Measurements from ENCODE around the gene AXDND1.

AXDND1 gene

DNA sequence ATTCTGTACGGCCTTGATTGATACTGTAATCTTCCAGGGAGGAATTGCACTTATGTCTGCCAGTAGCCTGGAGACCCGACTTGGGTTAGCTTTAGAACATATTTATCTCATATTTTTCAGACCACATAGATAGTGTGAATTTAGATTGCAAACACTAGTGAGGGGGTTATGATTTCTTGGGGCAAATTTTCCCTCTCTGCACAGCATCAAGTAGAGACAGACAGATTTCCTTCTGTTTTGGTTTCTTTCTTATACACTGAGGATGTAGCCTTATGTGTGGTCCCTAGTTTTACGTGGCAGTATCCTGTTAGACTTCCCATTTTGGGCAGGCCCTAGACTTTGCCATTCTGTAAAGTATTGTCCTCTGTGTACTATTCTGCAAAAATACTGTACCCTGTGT lies 43.2 kb upstream of the AXDND1 start:
- Histone ChIP-seq H3K79me2 (ENCODE audit: insufficient read depth, low read length) (peaks cover 27% of the 10 kb centered on the region), H3K9me3 (ENCODE audit: insufficient read depth, low read length, severe bottlenecking) (no peaks in the 10 kb centered on the region), H2AFZ (ENCODE audit: low read depth, low read length) (no peak overlapping the region), H3K9ac (ENCODE audit: low read depth, low read length) (no peak overlapping the region), H3K4me3 (ENCODE audit: low read depth in 1 of 2, low read length in 2 of 2) (no peak overlapping the region), H3K4me1 (ENCODE audit: insufficient read depth, low read length) (no peaks in the 10 kb centered on the region), H3K27me3 (ENCODE audit: insufficient read depth, low read length, poor library complexity) (no peaks in the 10 kb centered on the region), H3K4me2 (ENCODE audit: insufficient read depth, low read length) (no peak overlapping the region), H4K20me1 (ENCODE audit: insufficient read depth, low read length) (no peaks in the 10 kb centered on the region), H3K36me3 (ENCODE audit: insufficient read depth, low read length) (peaks cover 50% of the 10 kb centered on the region), H3K27ac (ENCODE audit: low read length) (no peak overlapping the region)
- DNase-seq: no peak
- no peak for ATAC-seq (ENCODE audit: insufficient read depth, low read depth)
- TF ChIP-seq, protein P1, sequence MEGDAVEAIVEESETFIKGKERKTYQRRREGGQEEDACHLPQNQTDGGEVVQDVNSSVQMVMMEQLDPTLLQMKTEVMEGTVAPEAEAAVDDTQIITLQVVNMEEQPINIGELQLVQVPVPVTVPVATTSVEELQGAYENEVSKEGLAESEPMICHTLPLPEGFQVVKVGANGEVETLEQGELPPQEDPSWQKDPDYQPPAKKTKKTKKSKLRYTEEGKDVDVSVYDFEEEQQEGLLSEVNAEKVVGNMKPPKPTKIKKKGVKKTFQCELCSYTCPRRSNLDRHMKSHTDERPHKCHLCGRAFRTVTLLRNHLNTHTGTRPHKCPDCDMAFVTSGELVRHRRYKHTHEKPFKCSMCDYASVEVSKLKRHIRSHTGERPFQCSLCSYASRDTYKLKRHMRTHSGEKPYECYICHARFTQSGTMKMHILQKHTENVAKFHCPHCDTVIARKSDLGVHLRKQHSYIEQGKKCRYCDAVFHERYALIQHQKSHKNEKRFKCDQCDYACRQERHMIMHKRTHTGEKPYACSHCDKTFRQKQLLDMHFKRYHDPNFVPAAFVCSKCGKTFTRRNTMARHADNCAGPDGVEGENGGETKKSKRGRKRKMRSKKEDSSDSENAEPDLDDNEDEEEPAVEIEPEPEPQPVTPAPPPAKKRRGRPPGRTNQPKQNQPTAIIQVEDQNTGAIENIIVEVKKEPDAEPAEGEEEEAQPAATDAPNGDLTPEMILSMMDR (IDR thresholded peaks at IDR 0.05; ENCODE audit: borderline replicate concordance, extremely low read depth, low read length, poor library complexity, severe bottlenecking): no peak
- TF ChIP-seq EZH2 (IDR thresholded peaks at IDR 0.05; ENCODE audit: borderline replicate concordance, low read depth, low read length, severe bottlenecking): no peak

DNA sequence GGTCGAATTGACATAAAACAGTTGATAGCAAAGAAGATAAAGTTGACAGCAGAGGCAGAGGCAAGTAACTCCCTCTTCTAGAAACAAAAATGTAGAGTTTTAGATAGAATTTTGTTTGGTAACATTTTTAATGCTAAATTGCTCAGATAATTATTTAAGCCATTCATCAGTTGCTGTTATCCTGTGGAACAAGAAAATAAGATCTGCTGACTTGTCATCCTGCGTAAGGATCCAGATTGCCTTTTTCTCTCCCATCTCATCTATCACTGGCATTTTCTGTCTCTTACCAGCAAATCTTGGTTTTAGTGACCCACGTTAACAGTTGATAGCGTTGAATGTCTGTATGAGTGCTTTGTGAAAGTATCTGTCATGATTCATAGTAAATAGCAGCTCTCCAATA lies 42.3 kb upstream of the AXDND1 start:
- Histone ChIP-seq H3K36me3 (ENCODE audit: insufficient read depth, low read length) (peaks cover 48% of the 10 kb centered on the region), H3K9ac (ENCODE audit: low read depth, low read length) (no peak overlapping the region), H2AFZ (ENCODE audit: low read depth, low read length) (no peak overlapping the region), H3K4me1 (ENCODE audit: insufficient read depth, low read length) (no peaks in the 10 kb centered on the region), H4K20me1 (ENCODE audit: insufficient read depth, low read length) (no peaks in the 10 kb centered on the region), H3K4me3 (ENCODE audit: low read depth in 1 of 2, low read length in 2 of 2) (no peak overlapping the region), H3K4me2 (ENCODE audit: insufficient read depth, low read length) (no peak overlapping the region), H3K79me2 (ENCODE audit: insufficient read depth, low read length) (peaks cover 23% of the 10 kb centered on the region), H3K27me3 (ENCODE audit: insufficient read depth, low read length, poor library complexity) (no peaks in the 10 kb centered on the region), H3K27ac (ENCODE audit: low read length) (no peak overlapping the region), H3K9me3 (ENCODE audit: insufficient read depth, low read length, severe bottlenecking) (no peaks in the 10 kb centered on the region)
- TF ChIP-seq EZH2 (IDR thresholded peaks at IDR 0.05; ENCODE audit: borderline replicate concordance, low read depth, low read length, severe bottlenecking): no peak
- TF ChIP-seq, protein P1 (IDR thresholded peaks at IDR 0.05; ENCODE audit: borderline replicate concordance, extremely low read depth, low read length, poor library complexity, severe bottlenecking): no peak
- DNase-seq (no peak), ATAC-seq (ENCODE audit: insufficient read depth, low read depth) (no peak)

DNA sequence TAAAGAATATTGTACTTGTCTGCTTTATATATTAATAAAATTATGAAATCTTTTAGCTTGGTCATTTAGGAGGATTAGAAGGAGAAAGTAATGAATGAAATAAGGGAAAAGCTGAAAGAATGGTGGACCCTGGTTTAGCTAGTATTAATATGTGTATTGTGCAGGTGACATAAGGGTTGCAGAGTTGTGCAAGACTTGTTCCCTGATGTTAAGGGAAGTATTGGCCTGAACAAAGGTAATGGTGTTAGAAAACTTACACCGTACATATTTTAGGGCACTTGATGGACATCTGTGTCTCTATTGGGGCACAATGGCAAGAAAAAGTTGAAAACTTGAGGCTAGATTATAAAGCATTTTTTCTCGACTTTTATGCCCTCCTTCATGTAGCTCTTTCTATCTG lies 39.9 kb upstream of the AXDND1 start:
- Histone ChIP-seq H3K4me2 (ENCODE audit: insufficient read depth, low read length) (no peak overlapping the region), H3K9ac (ENCODE audit: low read depth, low read length) (no peak overlapping the region), H2AFZ (ENCODE audit: low read depth, low read length) (no peak overlapping the region), H3K9me3 (ENCODE audit: insufficient read depth, low read length, severe bottlenecking) (peaks cover 2% of the 10 kb centered on the region), H3K79me2 (ENCODE audit: insufficient read depth, low read length) (peaks cover 10% of the 10 kb centered on the region), H3K4me1 (ENCODE audit: insufficient read depth, low read length) (no peaks in the 10 kb centered on the region), H3K36me3 (ENCODE audit: insufficient read depth, low read length) (peaks cover 54% of the 10 kb centered on the region), H3K27ac (ENCODE audit: low read length) (no peak overlapping the region), H3K27me3 (ENCODE audit: insufficient read depth, low read length, poor library complexity) (no peaks in the 10 kb centered on the region), H4K20me1 (ENCODE audit: insufficient read depth, low read length) (no peaks in the 10 kb centered on the region), H3K4me3 (ENCODE audit: low read depth in 1 of 2, low read length in 2 of 2) (no peak overlapping the region)
- DNase-seq (no peak), ATAC-seq (ENCODE audit: insufficient read depth, low read depth) (no peak)
- TF ChIP-seq, protein P1 (IDR thresholded peaks at IDR 0.05; ENCODE audit: borderline replicate concordance, extremely low read depth, low read length, poor library complexity, severe bottlenecking): no peak
- no peak for TF ChIP-seq EZH2 (IDR thresholded peaks at IDR 0.05; ENCODE audit: borderline replicate concordance, low read depth, low read length, severe bottlenecking)

DNA sequence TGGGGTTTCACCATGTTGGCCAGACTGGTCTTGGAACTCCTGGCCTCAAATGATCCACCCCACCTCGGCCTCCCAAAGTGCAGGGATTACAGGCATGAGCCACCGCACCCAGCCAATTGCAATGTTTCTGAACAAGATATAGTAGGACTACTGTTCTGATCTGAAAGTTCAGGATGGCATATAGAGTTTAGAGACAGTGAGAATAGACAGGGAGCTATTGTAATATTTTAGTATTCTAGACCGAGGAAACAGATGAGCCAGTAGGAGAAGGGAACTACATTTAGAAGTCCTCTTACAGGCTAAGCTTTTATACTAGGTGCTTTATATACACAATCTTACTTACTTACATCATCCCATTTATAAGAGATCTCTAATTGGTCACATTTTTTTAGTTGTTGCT lies 39.0 kb upstream of the AXDND1 start:
- H3K9me3 ChIP-seq (ENCODE audit: insufficient read depth, low read length, severe bottlenecking): peaks cover 2% of the 10 kb centered on the region
- H3K36me3 ChIP-seq (ENCODE audit: insufficient read depth, low read length): peaks cover 46% of the 10 kb centered on the region
- H3K4me3 ChIP-seq (ENCODE audit: low read depth in 1 of 2, low read length in 2 of 2): no peak overlapping the region
- H3K27ac ChIP-seq (ENCODE audit: low read length): no peak overlapping the region
- no peaks in the 10 kb centered on the region for H4K20me1 ChIP-seq (ENCODE audit: insufficient read depth, low read length)
- H3K4me1 ChIP-seq (ENCODE audit: insufficient read depth, low read length): no peaks in the 10 kb centered on the region
- 0 out of 2 replicates have a peak, but pooled peaks cover 3% of the 10 kb centered on the region for H3K79me2 ChIP-seq (ENCODE audit: insufficient read depth, low read length)
- H3K9ac ChIP-seq (ENCODE audit: low read depth, low read length): no peak overlapping the region
- no peak overlapping the region for H2AFZ ChIP-seq (ENCODE audit: low read depth, low read length)
- no peaks in the 10 kb centered on the region for H3K27me3 ChIP-seq (ENCODE audit: insufficient read depth, low read length, poor library complexity)
- no peak for TF ChIP-seq EZH2 (IDR thresholded peaks at IDR 0.05; ENCODE audit: borderline replicate concordance, low read depth, low read length, severe bottlenecking)
- TF ChIP-seq, protein P1 (IDR thresholded peaks at IDR 0.05; ENCODE audit: borderline replicate concordance, extremely low read depth, low read length, poor library complexity, severe bottlenecking): no peak
- H3K4me2 ChIP-seq (ENCODE audit: insufficient read depth, low read length): no peak overlapping the region
- DNase-seq (no peak), ATAC-seq (ENCODE audit: insufficient read depth, low read depth) (no peak)

Data from DND-41 (cell line).